HepG2 (cell line): ENCODE measurements around the gene ZNF121. TPM values are rescaled to one million over a fixed set of nuclear protein-coding genes. Genes with fewer than 3 reads are reported as not detected.
A peak's percentile ranks its signal among the peaks of the same experiment; 100 is the strongest.

Experiments used
- BRD4 ChIP-seq: sonication (generic); formaldehyde crosslinking; IDR thresholded peaks from 2 replicates; pipeline ENCODE4 v1.4.0; 2020; ENCODE audit warnings: missing genetic modification reagents
- FIP1L1 ChIP-seq: fragments of 200-400 bp; formaldehyde crosslinking; IDR thresholded peaks from 2 replicates; pipeline ENCODE4 v1.6.1; 2018; ENCODE audit warnings: low read depth, mild to moderate bottlenecking, low read length, moderate library complexity, borderline replicate concordance; ENCODE audit not compliant: insufficient read depth
- FOXC1 ChIP-seq: sonication (generic); formaldehyde crosslinking; IDR thresholded peaks from 2 replicates; pipeline ENCODE4 v1.8.0; 2022; ENCODE audit warnings: mild to moderate bottlenecking, missing genetic modification reagents, borderline replicate concordance
- HOXA3 ChIP-seq: sonication (generic); formaldehyde crosslinking; IDR thresholded peaks from 2 replicates; pipeline ENCODE4 v1.5.0; 2020; ENCODE audit warnings: missing genetic modification reagents
- PAF1 ChIP-seq: IDR thresholded peaks from 2 replicates; pipeline ENCODE4 v1.6.1; 2016; ENCODE audit warnings: missing genetic modification reagents, missing compliant biosample characterization
- SKIL ChIP-seq: sonication (generic); formaldehyde crosslinking; IDR thresholded peaks from 2 replicates; pipeline ENCODE4 v1.8.0; 2022; ENCODE audit warnings: missing genetic modification reagents, mild to moderate bottlenecking, moderate library complexity, borderline replicate concordance
- U2AF1 ChIP-seq: fragments of 200-400 bp; formaldehyde crosslinking; optimal IDR thresholded peaks from 2 replicates; pipeline ENCODE3; 2017; ENCODE audit warnings: mild to moderate bottlenecking, low read depth, low read length
- ZFAT ChIP-seq: sonication (generic); formaldehyde crosslinking; conservative IDR thresholded peaks from 2 replicates; pipeline ENCODE4 v1.8.1; 2023; ENCODE audit warnings: missing genetic modification reagents, inconsistent platforms
- ZHX1 ChIP-seq: sonication (generic); formaldehyde crosslinking; IDR thresholded peaks from 2 replicates; pipeline ENCODE4 v1.8.1; 2022; ENCODE audit warnings: low read depth, mild to moderate bottlenecking, missing genetic modification reagents
- ZNF235 ChIP-seq: sonication (generic); formaldehyde crosslinking; IDR thresholded peaks from 2 replicates; pipeline ENCODE4 v1.8.1; 2023; ENCODE audit warnings: mild to moderate bottlenecking, missing genetic modification reagents, borderline replicate concordance
- ZNF256 ChIP-seq: sonication (generic); formaldehyde crosslinking; conservative IDR thresholded peaks from 2 replicates; pipeline ENCODE4 v1.4.0; 2020; ENCODE audit warnings: missing genetic modification reagents
- ZNF33B ChIP-seq: sonication (generic); formaldehyde crosslinking; IDR thresholded peaks from 2 replicates; pipeline ENCODE4 v1.5.1; 2020; ENCODE audit warnings: mild to moderate bottlenecking, missing genetic modification reagents
- ZNF34 ChIP-seq: sonication (generic); formaldehyde crosslinking; IDR thresholded peaks from 2 replicates; pipeline ENCODE4 v1.4.0; 2020; ENCODE audit warnings: mild to moderate bottlenecking, missing genetic modification reagents, borderline replicate concordance
- ZNF362 ChIP-seq: sonication (generic); formaldehyde crosslinking; IDR thresholded peaks from 2 replicates; pipeline ENCODE4 v1.4.0; 2020; ENCODE audit warnings: missing genetic modification reagents, mild to moderate bottlenecking, borderline replicate concordance
- ZNF639 ChIP-seq: conservative IDR thresholded peaks from 2 replicates; pipeline ENCODE4 v1.6.1; 2018; ENCODE audit warnings: missing genetic modification reagents
- ZNF770 ChIP-seq: sonication (generic); formaldehyde crosslinking; IDR thresholded peaks from 2 replicates; pipeline ENCODE4 v1.5.0; 2020; ENCODE audit warnings: mild to moderate bottlenecking, missing genetic modification reagents
- polyA plus RNA-seq, 8 experiments: library from polyadenylated mRNA; depleted of rRNA in 3 of 8; stranded (reverse) in 7 of 8; unstranded in 1 of 8; fragments of >200 nt; fragmentation: Illumina TruSeq in 4 of 8; extraction: Trizol in 4 of 8; gene quantifications; 2 replicates each; pipeline versions ENCODE4 v1.2.1 to v1.2.3, GENCODE V29; 2011 to 2016; ENCODE audit warnings: low read depth in 4 of 8, missing spikeins in 1 of 8, mixed read lengths in 1 of 8; ENCODE audit not compliant: insufficient read depth in 1 of 8
- total RNA-seq, 5 experiments: library from RNA; depleted of rRNA; stranded (reverse); fragments of >200 nt; fragmentation: Illumina TruSeq; extraction: Trizol; gene quantifications; 2 replicates each; pipeline ENCODE4 v1.2.3, GENCODE V29; 2016; ENCODE audit warnings: low read depth in 1 of 5

The ZNF121 gene
- total and polyA plus RNA-seq, 2 of the 13 experiments (the other 11 are each of a cell fraction or from before 2014, with no cell fraction given): 7.8 to 56.3 TPM

- TF ChIP-seq ZNF770 (CRISPR knock-in tag) (peak; percentile 51; the same call in 1 of the 2 replicates), HOXA3 (CRISPR knock-in tag) (peak; percentile 95), ZNF34 (no peak), FOXC1 (CRISPR knock-in tag) (no peak), PAF1 (CRISPR knock-in tag) (no peak), ZFAT (0 out of 2 replicates have a peak, but pooled peaks have one; percentile 61), FIP1L1 (no peak), ZNF639 (CRISPR knock-in tag) (0 out of 2 replicates have a peak, but pooled peaks have one; percentile 50), SKIL (no peak), U2AF1 (peak; percentile 43), ZNF256 (CRISPR knock-in tag) (peak; percentile 48; the same call in 1 of the 2 replicates), ZNF235 (0 out of 2 replicates have a peak, but pooled peaks have one; percentile 45), ZNF33B (CRISPR knock-in tag) (0 out of 2 replicates have a peak, but pooled peaks have one; percentile 36), ZNF362 (peak; percentile 23; the same call in 1 of the 2 replicates), BRD4 (peak; percentile 82; the same call in 1 of the 2 replicates), ZHX1 (CRISPR knock-in tag) (0 out of 2 replicates have a peak, but pooled peaks have one; percentile 70)
Observed at GRCh38 chr19:9584073-9584833, at the start of gene ZNF121 (continued).
